ENCODE data around the gene RB1.

The RB1 gene

GRCh38 chr13:48303359-48304142 is at the start of gene RB1:
TSS of gene RB1 (plus strand) at chr13:48303751. CDS start at chr13:48303913, 162 bp downstream.
- peak; percentile 92 for DNase-seq

GRCh38 chr13:48253849-48254248 is 49.7 kb upstream of the RB1 start:
- DNase-seq = no peak

GRCh38 chr13:48255090-48255489 is 48.5 kb upstream of the RB1 start:
- no peak for DNase-seq

GRCh38 chr13:48255954-48256353 is 47.6 kb upstream of the RB1 start:
- DNase-seq = no peak

- DNase-seq = no peak
Observed at GRCh38 chr13:48258002-48258401, 45.5 kb upstream of the RB1 start.

GRCh38 chr13:48258430-48258829 is 45.1 kb upstream of the RB1 start:
- no peak for DNase-seq

- no peak for DNase-seq
Observed at GRCh38 chr13:48260970-48261369, 42.6 kb upstream of the RB1 start.

GRCh38 chr13:48263196-48263595 is 40.4 kb upstream of the RB1 start:
- no peak for DNase-seq

GRCh38 chr13:48264058-48264457 is 39.5 kb upstream of the RB1 start:
- DNase-seq = no peak

- no peak for DNase-seq
Observed at GRCh38 chr13:48265217-48265815, 38.2 kb upstream of the RB1 start.

GRCh38 chr13:48266150-48266549 is 37.4 kb upstream of the RB1 start:
- DNase-seq = no peak

GRCh38 chr13:48266701-48267639 is 36.6 kb upstream of the RB1 start:
- DNase-seq = no peak

- DNase-seq = no peak
Observed at GRCh38 chr13:48268019-48268418, 35.5 kb upstream of the RB1 start.

- DNase-seq = no peak
Observed at GRCh38 chr13:48273346-48273745, 30.2 kb upstream of the RB1 start.

- no peak for DNase-seq
Observed at GRCh38 chr13:48275507-48275906, 28.0 kb upstream of the RB1 start.

- DNase-seq = no peak
Observed at GRCh38 chr13:48278806-48279205, 24.7 kb upstream of the RB1 start.

GRCh38 chr13:48281556-48281955 is 22.0 kb upstream of the RB1 start:
- DNase-seq = no peak

- DNase-seq = no peak
Observed at GRCh38 chr13:48291730-48292129, 11.8 kb upstream of the RB1 start.

GRCh38 chr13:48292650-48293049 is 10.9 kb upstream of the RB1 start:
- DNase-seq = no peak

- DNase-seq = no peak
Observed at GRCh38 chr13:48294653-48295052, 8.9 kb upstream of the RB1 start.

GRCh38 chr13:48295271-48295670 is 8.3 kb upstream of the RB1 start:
- no peak for DNase-seq

- DNase-seq = no peak
Observed at GRCh38 chr13:48296528-48296927, 7.0 kb upstream of the RB1 start.

GRCh38 chr13:48297131-48297786 is 6.3 kb upstream of the RB1 start:
- peak; percentile 41 for DNase-seq
